ENCODE measurements around the gene DNAL4.

GRCh38 chr22:38729946-38730345 lies 64.0 kb downstream of the DNAL4 start:
- TF ChIP-seq CTCF (IDR thresholded peaks at IDR 0.05; ENCODE audit: borderline replicate concordance, extremely low read depth, low read length, poor library complexity, severe bottlenecking) (no peak), EZH2 (IDR thresholded peaks at IDR 0.05; ENCODE audit: borderline replicate concordance, low read depth, low read length, severe bottlenecking) (no peak)
